HG03196 (cell line): ENCODE data around the gene ATXN7.
A peak's percentile ranks its signal among the peaks of the same experiment; 100 is the strongest.

Experiments used
- ATAC-seq: cut with Tn5 transposase; IDR thresholded peaks from one replicate; pipeline ENCODE4 v1.9.1; 2021; ENCODE audit not compliant: unreplicated experiment

Gene ATXN7

GRCh38 chr3:63960048-63960711 lies 96.5 kb downstream of the ATXN7 start:
- ATAC-seq: no peak

GRCh38 chr3:63961891-63962290 lies 98.2 kb downstream of the ATXN7 start:
- ATAC-seq: peak; percentile 53

- no peak for ATAC-seq
Measured at GRCh38 chr3:63963496-63963895, 99.8 kb downstream of the ATXN7 start.

GRCh38 chr3:63964681-63965485 lies 101.2 kb downstream of the ATXN7 start:
- no peak for ATAC-seq

GRCh38 chr3:63966007-63966406 lies 102.3 kb downstream of the ATXN7 start:
- no peak for ATAC-seq

- no peak for ATAC-seq
Measured at GRCh38 chr3:63966871-63967270, 103.2 kb downstream of the ATXN7 start.

GRCh38 chr3:63967675-63968611 lies 104.3 kb downstream of the ATXN7 start:
- ATAC-seq: peak; percentile 44

GRCh38 chr3:63968612-63969350 lies 105.1 kb downstream of the ATXN7 start:
- peak; percentile 20 for ATAC-seq

GRCh38 chr3:63969876-63970275 lies 106.2 kb downstream of the ATXN7 start:
- ATAC-seq: no peak

- no peak for ATAC-seq
Measured at GRCh38 chr3:63970631-63971475, 107.2 kb downstream of the ATXN7 start.

- no peak for ATAC-seq
Measured at GRCh38 chr3:63972196-63972595, 108.5 kb downstream of the ATXN7 start.

GRCh38 chr3:63972987-63973386 lies 109.3 kb downstream of the ATXN7 start:
- no peak for ATAC-seq

GRCh38 chr3:63973406-63973805 lies 109.7 kb downstream of the ATXN7 start:
- no peak for ATAC-seq

- ATAC-seq: no peak
Measured at GRCh38 chr3:63974451-63974850, 110.8 kb downstream of the ATXN7 start.

- no peak for ATAC-seq
Measured at GRCh38 chr3:63975723-63976122, 112.1 kb downstream of the ATXN7 start.

GRCh38 chr3:63976161-63976871 lies 112.6 kb downstream of the ATXN7 start:
- ATAC-seq: no peak

- no peak for ATAC-seq
Measured at GRCh38 chr3:63976872-63977200, 113.2 kb downstream of the ATXN7 start.

GRCh38 chr3:63977893-63978292 lies 114.2 kb downstream of the ATXN7 start:
- ATAC-seq: no peak
